Astrocyte of the spinal cord (primary cell): ENCODE results near the gene CIT.
A peak's percentile ranks its signal among the peaks of the same experiment; 100 is the strongest.

ENCODE experiments used
- DNase-seq: peaks from one replicate; pipeline ENCODE4 v3.0.0; 2011; ENCODE audit warnings: low read depth, low spot score
- H3K4me3 ChIP-seq: 2 replicates; pipeline ENCODE4 v1.5.1; 2011; ENCODE audit warnings: low read depth, mild to moderate bottlenecking, low read length, moderate library complexity
- in situ Hi-C: cut with HindIII; loops from 2 replicates; pipeline ENCODE4 v1.10.0; 2017; ENCODE audit warnings: low sequenced_read_pairs
- TF ChIP-seq, protein P1 (sequence below): IDR thresholded peaks from 2 replicates; pipeline ENCODE4 v1.5.1; 2012; ENCODE audit warnings: low read depth, mild to moderate bottlenecking, low read length, inconsistent platforms

CIT gene

DNA sequence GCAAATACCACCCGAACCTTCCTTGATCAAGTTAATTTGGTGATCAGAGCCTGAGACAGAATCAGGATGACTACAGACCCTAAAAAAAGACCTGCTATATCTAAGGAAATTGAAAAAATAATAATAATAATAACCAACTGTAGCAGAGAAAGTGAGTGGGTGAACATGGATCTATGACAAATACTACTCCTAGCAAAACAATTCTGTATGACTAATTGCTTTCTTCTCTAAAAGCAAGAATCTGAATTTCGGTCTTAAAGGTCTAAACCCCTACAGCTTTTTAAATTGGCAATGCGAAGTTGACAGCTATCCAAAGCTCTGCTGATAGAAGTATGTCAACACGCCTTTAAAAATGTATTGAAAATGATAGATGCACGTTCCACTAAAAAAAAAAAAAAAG, 107.0 kb downstream of the CIT start:
- H3K4me3 ChIP-seq, result no peak overlapping the region
- TF ChIP-seq, protein P1, sequence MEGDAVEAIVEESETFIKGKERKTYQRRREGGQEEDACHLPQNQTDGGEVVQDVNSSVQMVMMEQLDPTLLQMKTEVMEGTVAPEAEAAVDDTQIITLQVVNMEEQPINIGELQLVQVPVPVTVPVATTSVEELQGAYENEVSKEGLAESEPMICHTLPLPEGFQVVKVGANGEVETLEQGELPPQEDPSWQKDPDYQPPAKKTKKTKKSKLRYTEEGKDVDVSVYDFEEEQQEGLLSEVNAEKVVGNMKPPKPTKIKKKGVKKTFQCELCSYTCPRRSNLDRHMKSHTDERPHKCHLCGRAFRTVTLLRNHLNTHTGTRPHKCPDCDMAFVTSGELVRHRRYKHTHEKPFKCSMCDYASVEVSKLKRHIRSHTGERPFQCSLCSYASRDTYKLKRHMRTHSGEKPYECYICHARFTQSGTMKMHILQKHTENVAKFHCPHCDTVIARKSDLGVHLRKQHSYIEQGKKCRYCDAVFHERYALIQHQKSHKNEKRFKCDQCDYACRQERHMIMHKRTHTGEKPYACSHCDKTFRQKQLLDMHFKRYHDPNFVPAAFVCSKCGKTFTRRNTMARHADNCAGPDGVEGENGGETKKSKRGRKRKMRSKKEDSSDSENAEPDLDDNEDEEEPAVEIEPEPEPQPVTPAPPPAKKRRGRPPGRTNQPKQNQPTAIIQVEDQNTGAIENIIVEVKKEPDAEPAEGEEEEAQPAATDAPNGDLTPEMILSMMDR, result no peak
- no peak for DNase-seq
- in situ Hi-C loops, result no loop called here

DNA sequence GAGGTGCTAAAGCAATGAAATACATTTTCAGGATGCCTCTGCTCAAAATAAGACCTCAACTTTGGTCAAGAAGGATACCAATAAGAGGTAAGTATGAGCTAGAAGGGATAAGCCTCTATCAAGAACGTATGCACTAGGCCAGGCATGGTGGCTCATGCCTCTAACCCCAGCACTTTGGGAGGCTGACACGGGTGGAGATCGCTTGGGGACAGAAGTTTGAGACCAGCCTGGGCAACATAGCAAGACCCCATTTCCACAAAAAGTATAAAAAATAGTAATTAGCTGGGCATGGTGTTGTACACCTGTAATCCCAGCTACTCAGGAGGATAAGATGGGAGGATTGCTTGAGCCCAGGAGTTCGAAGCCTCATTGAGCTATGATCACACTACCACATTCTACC, 114.5 kb downstream of the CIT start:
- no peak for DNase-seq
- TF ChIP-seq, protein P1, result no peak
- H3K4me3 ChIP-seq, result no peak overlapping the region
- in situ Hi-C loops, result no loop called here

DNA sequence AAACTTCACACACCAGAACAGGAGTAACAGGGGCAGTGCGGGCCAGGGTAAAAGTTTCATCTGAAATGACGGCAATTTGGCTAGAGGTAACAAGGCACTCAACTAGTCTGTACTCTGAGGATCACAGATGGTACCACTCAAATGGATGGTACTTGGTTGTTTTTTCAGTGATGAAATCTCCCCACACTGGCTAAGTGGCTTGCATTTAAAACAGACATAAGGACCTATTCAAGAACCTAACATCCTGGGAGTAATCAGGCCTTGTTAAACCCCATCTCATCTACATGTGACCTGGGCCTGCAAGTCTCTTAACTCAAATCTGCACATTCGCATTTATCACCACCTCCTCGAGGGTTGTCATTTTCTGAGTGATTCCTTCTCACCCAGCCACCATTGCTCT, 118.4 kb downstream of the CIT start:
- H3K4me3 ChIP-seq, result no peak overlapping the region
- TF ChIP-seq, protein P1, result no peak
- DNase-seq, result no peak
- in situ Hi-C loops, result no loop called here

DNA sequence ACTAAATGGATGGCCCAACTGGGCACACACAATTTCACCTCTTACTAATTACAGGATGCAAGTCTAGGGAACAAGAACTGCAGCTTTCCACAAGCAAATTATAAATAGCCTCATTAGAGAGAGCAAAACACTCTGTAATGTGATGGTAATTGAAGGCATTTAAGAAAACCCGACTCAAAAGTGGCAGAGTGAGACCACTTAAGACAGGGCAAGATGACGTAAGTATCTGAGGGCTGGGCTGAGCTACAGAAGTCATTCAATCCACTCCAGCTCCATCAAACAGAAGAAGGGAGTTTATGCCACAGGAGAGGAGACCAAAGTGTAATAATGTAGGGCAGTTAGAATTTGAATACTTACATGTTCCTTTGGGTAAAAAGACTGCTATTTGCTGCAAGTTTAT, 118.9 kb downstream of the CIT start:
- TF ChIP-seq, protein P1, result no peak
- DNase-seq, result no peak
- H3K4me3 ChIP-seq, result no peak overlapping the region
- in situ Hi-C loops, result no loop called here

DNA sequence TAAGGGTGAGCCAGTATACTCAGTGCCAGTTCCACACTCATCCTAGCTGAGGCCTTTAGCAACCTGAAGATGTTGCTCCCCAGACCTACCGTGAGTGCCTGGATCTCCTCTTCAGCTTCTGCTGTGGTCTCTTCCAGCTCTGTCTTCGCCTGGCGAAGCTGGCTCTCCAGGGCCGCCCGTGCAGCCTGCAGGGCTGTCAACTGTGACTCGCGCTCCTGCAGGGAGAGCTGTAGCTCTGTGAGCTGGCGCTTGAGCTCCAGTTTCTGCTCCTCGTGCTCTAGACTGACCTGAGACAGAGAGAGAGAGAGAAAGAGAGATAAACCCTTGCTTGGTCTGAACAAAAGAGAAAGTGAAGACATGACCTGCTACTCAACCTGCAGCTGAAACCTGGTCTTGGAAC, 125.2 kb downstream of the CIT start:
- in situ Hi-C loops, result no loop called here
- no peak overlapping the region for H3K4me3 ChIP-seq
- no peak for DNase-seq
- TF ChIP-seq, protein P1, result no peak

DNA sequence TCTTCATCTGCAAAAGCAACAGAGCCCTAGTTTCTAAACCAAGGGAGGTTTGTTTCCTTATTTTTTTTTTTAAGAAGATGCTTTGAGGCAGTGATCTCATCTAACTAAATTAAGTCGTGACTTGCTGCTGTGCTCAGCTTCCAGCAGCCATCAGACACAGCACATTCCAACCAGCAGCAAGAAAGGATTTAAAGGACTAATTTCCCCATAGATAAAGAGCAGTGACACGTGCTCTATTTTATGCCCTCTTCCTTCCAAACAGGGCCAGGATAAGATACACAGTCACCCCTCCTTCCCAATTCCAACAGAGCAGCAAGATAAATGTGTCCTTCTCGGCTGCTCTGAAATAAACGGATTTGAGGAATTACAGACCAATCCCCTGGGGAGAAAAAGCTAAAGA, 127.5 kb downstream of the CIT start:
- TF ChIP-seq, protein P1, result no peak
- in situ Hi-C loops, result no loop called here
- DNase-seq, result peak; percentile 28
- H3K4me3 ChIP-seq, result no peak overlapping the region

DNA sequence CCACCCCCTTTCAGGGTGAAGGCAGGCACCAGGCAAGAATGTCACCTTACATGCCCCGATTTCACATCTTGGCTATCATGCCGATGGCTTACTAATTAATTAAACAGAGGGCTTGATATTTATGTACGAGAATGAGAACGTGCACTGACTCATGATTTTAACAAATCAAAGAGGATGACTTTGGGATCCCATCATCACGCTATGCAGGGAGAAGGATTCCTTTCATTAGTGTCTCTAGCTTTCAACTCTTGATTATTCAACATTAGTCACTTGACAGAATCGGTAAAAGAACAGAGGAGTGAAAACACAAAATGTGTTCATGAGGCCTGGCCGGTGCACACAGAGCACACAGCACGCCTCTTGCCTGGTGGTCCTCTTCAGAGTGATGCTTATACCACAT, 128.6 kb downstream of the CIT start:
- peak; percentile 22 for DNase-seq
- TF ChIP-seq, protein P1, result no peak
- H3K4me3 ChIP-seq, result no peak overlapping the region
- in situ Hi-C loops, result no loop called here
